ENCODE results near the gene SPOCK3.
"Not testable (repeated sequence)": the region's sequence is repeated elsewhere in the genome, so short reads cannot be mapped to it uniquely, and the experiment has no call there.

Gene SPOCK3

GRCh38 chr4:166924424-166924823 lies 309.9 kb downstream of the SPOCK3 start:
- Mint-ChIP-seq H3K4me3 (no peak overlapping the region), H3K9me3 (peaks cover 10% of the 10 kb centered on the region), H3K36me3 (ENCODE audit: low read depth) (no peaks in the 10 kb centered on the region), H3K27me3 (ENCODE audit: low read depth) (no peaks in the 10 kb centered on the region), H3K27ac (no peak overlapping the region), H3K4me1 (ENCODE audit: low read depth) (no peaks in the 10 kb centered on the region)
- DNase-seq (ENCODE audit: low spot score) = no peak

GRCh38 chr4:166913926-166914325 lies 320.4 kb downstream of the SPOCK3 start:
- DNase-seq (ENCODE audit: low spot score) = no peak
- Mint-ChIP-seq H3K27me3 (ENCODE audit: low read depth) (no peaks in the 10 kb centered on the region), H3K4me3 (no peak overlapping the region), H3K4me1 (ENCODE audit: low read depth) (no peaks in the 10 kb centered on the region), H3K9me3 (peaks cover 3% of the 10 kb centered on the region), H3K36me3 (ENCODE audit: low read depth) (no peaks in the 10 kb centered on the region), H3K27ac (no peak overlapping the region)

GRCh38 chr4:166903408-166903807 lies 330.9 kb downstream of the SPOCK3 start:
- no peak overlapping the region for H3K4me3 Mint-ChIP-seq
- no peaks in the 10 kb centered on the region for H3K36me3 Mint-ChIP-seq (ENCODE audit: low read depth)
- DNase-seq (ENCODE audit: low spot score) = no peak
- H3K27me3 Mint-ChIP-seq (ENCODE audit: low read depth) = no peaks in the 10 kb centered on the region
- H3K27ac Mint-ChIP-seq = no peak overlapping the region
- H3K4me1 Mint-ChIP-seq (ENCODE audit: low read depth) = no peaks in the 10 kb centered on the region
- peaks cover 8% of the 10 kb centered on the region for H3K9me3 Mint-ChIP-seq

GRCh38 chr4:166902941-166903340 lies 331.4 kb downstream of the SPOCK3 start:
- H3K27me3 Mint-ChIP-seq (ENCODE audit: low read depth) = no peaks in the 10 kb centered on the region
- H3K4me3 Mint-ChIP-seq = no peak overlapping the region
- H3K4me1 Mint-ChIP-seq (ENCODE audit: low read depth) = no peaks in the 10 kb centered on the region
- H3K36me3 Mint-ChIP-seq (ENCODE audit: low read depth) = no peaks in the 10 kb centered on the region
- H3K27ac Mint-ChIP-seq = no peak overlapping the region
- peaks cover 11% of the 10 kb centered on the region for H3K9me3 Mint-ChIP-seq
- DNase-seq (ENCODE audit: low spot score) = no peak

GRCh38 chr4:166896254-166896653 lies 338.0 kb downstream of the SPOCK3 start:
- Mint-ChIP-seq H3K27me3 (ENCODE audit: low read depth) (no peaks in the 10 kb centered on the region), H3K4me1 (ENCODE audit: low read depth) (no peaks in the 10 kb centered on the region), H3K27ac (no peak overlapping the region), H3K9me3 (peaks cover 11% of the 10 kb centered on the region), H3K36me3 (ENCODE audit: low read depth) (no peaks in the 10 kb centered on the region), H3K4me3 (no peak overlapping the region)
- no peak for DNase-seq (ENCODE audit: low spot score)

GRCh38 chr4:166895771-166896170 lies 338.5 kb downstream of the SPOCK3 start:
- no peaks in the 10 kb centered on the region for H3K4me1 Mint-ChIP-seq (ENCODE audit: low read depth)
- no peak overlapping the region for H3K27ac Mint-ChIP-seq
- H3K27me3 Mint-ChIP-seq (ENCODE audit: low read depth) = no peaks in the 10 kb centered on the region
- peaks cover 11% of the 10 kb centered on the region for H3K9me3 Mint-ChIP-seq
- H3K36me3 Mint-ChIP-seq (ENCODE audit: low read depth) = no peaks in the 10 kb centered on the region
- no peak for DNase-seq (ENCODE audit: low spot score)
- no peak overlapping the region for H3K4me3 Mint-ChIP-seq

- H3K27me3 Mint-ChIP-seq (ENCODE audit: low read depth) = no peaks in the 10 kb centered on the region
- no peaks in the 10 kb centered on the region for H3K9me3 Mint-ChIP-seq
- H3K27ac Mint-ChIP-seq = no peak overlapping the region
- H3K36me3 Mint-ChIP-seq (ENCODE audit: low read depth) = no peaks in the 10 kb centered on the region
- no peak overlapping the region for H3K4me3 Mint-ChIP-seq
- H3K4me1 Mint-ChIP-seq (ENCODE audit: low read depth) = no peaks in the 10 kb centered on the region
- DNase-seq (ENCODE audit: low spot score) = no peak
Observed at GRCh38 chr4:166887457-166887856, 346.8 kb downstream of the SPOCK3 start.

- no peak for DNase-seq (ENCODE audit: low spot score)
- no peaks in the 10 kb centered on the region for H3K27me3 Mint-ChIP-seq (ENCODE audit: low read depth)
- H3K9me3 Mint-ChIP-seq = no peaks in the 10 kb centered on the region
- no peak overlapping the region for H3K27ac Mint-ChIP-seq
- H3K4me1 Mint-ChIP-seq (ENCODE audit: low read depth) = no peaks in the 10 kb centered on the region
- no peaks in the 10 kb centered on the region for H3K36me3 Mint-ChIP-seq (ENCODE audit: low read depth)
- no peak overlapping the region for H3K4me3 Mint-ChIP-seq
Observed at GRCh38 chr4:166886718-166887117, 347.6 kb downstream of the SPOCK3 start.

- no peak overlapping the region for H3K4me3 Mint-ChIP-seq
- DNase-seq (ENCODE audit: low spot score) = no peak
- H3K4me1 Mint-ChIP-seq (ENCODE audit: low read depth) = no peaks in the 10 kb centered on the region
- no peaks in the 10 kb centered on the region for H3K27me3 Mint-ChIP-seq (ENCODE audit: low read depth)
- no peaks in the 10 kb centered on the region for H3K36me3 Mint-ChIP-seq (ENCODE audit: low read depth)
- H3K9me3 Mint-ChIP-seq = no peaks in the 10 kb centered on the region
- H3K27ac Mint-ChIP-seq = no peak overlapping the region
Observed at GRCh38 chr4:166882221-166882620, 352.1 kb downstream of the SPOCK3 start.

- no peaks in the 10 kb centered on the region for H3K27me3 Mint-ChIP-seq (ENCODE audit: low read depth)
- no peaks in the 10 kb centered on the region for H3K4me1 Mint-ChIP-seq (ENCODE audit: low read depth)
- DNase-seq (ENCODE audit: low spot score) = no peak
- no peak overlapping the region for H3K4me3 Mint-ChIP-seq
- no peaks in the 10 kb centered on the region for H3K9me3 Mint-ChIP-seq
- no peaks in the 10 kb centered on the region for H3K36me3 Mint-ChIP-seq (ENCODE audit: low read depth)
- no peak overlapping the region for H3K27ac Mint-ChIP-seq
Observed at GRCh38 chr4:166875821-166876220, 358.5 kb downstream of the SPOCK3 start.

- Mint-ChIP-seq H3K4me3 (no peak overlapping the region), H3K36me3 (ENCODE audit: low read depth) (no peaks in the 10 kb centered on the region), H3K27ac (no peak overlapping the region), H3K27me3 (ENCODE audit: low read depth) (no peaks in the 10 kb centered on the region), H3K4me1 (ENCODE audit: low read depth) (no peaks in the 10 kb centered on the region), H3K9me3 (peaks cover 28% of the 10 kb centered on the region)
- no peak for DNase-seq (ENCODE audit: low spot score)
Observed at GRCh38 chr4:166862032-166862431, 372.3 kb downstream of the SPOCK3 start.

GRCh38 chr4:166850398-166850797 lies 383.9 kb downstream of the SPOCK3 start:
- H3K4me3 Mint-ChIP-seq; H3K27ac Mint-ChIP-seq; H3K4me1 Mint-ChIP-seq (ENCODE audit: low read depth); H3K27me3 Mint-ChIP-seq (ENCODE audit: low read depth); DNase-seq (ENCODE audit: low spot score); H3K36me3 Mint-ChIP-seq (ENCODE audit: low read depth); H3K9me3 Mint-ChIP-seq: not testable (repeated sequence)

- H3K27me3 Mint-ChIP-seq (ENCODE audit: low read depth) = no peaks in the 10 kb centered on the region
- H3K27ac Mint-ChIP-seq = no peak overlapping the region
- H3K4me1 Mint-ChIP-seq (ENCODE audit: low read depth) = no peaks in the 10 kb centered on the region
- H3K4me3 Mint-ChIP-seq = no peak overlapping the region
- DNase-seq (ENCODE audit: low spot score) = no peak
- H3K9me3 Mint-ChIP-seq = peaks cover 11% of the 10 kb centered on the region
- H3K36me3 Mint-ChIP-seq (ENCODE audit: low read depth) = no peaks in the 10 kb centered on the region
Observed at GRCh38 chr4:166846939-166847338, 387.4 kb downstream of the SPOCK3 start.

- Mint-ChIP-seq H3K27me3 (ENCODE audit: low read depth) (no peaks in the 10 kb centered on the region), H3K27ac (no peak overlapping the region), H3K4me1 (ENCODE audit: low read depth) (no peaks in the 10 kb centered on the region), H3K4me3 (no peak overlapping the region), H3K9me3 (peaks cover 25% of the 10 kb centered on the region), H3K36me3 (ENCODE audit: low read depth) (no peaks in the 10 kb centered on the region)
- DNase-seq (ENCODE audit: low spot score) = no peak
Observed at GRCh38 chr4:166842795-166843261, 391.5 kb downstream of the SPOCK3 start.

- H3K27ac Mint-ChIP-seq = no peak overlapping the region
- H3K9me3 Mint-ChIP-seq = peaks cover 30% of the 10 kb centered on the region
- no peaks in the 10 kb centered on the region for H3K36me3 Mint-ChIP-seq (ENCODE audit: low read depth)
- no peak for DNase-seq (ENCODE audit: low spot score)
- H3K27me3 Mint-ChIP-seq (ENCODE audit: low read depth) = no peaks in the 10 kb centered on the region
- no peaks in the 10 kb centered on the region for H3K4me1 Mint-ChIP-seq (ENCODE audit: low read depth)
- no peak overlapping the region for H3K4me3 Mint-ChIP-seq
Observed at GRCh38 chr4:166839615-166840251, 394.6 kb downstream of the SPOCK3 start.
